ENCODE measurements around the gene MAEA. TPM values are rescaled to one million over a fixed set of nuclear protein-coding genes. Genes with fewer than 3 reads are reported as not detected.

The MAEA gene
- polyA plus RNA-seq, 1 experiment = 94.4 TPM

GRCh38 chr4:1328267-1329155, 38.8 kb downstream of the MAEA start:
- CTCF ChIA-PET = no interaction called here
- POLR2A ChIA-PET = no interaction called here

DNA sequence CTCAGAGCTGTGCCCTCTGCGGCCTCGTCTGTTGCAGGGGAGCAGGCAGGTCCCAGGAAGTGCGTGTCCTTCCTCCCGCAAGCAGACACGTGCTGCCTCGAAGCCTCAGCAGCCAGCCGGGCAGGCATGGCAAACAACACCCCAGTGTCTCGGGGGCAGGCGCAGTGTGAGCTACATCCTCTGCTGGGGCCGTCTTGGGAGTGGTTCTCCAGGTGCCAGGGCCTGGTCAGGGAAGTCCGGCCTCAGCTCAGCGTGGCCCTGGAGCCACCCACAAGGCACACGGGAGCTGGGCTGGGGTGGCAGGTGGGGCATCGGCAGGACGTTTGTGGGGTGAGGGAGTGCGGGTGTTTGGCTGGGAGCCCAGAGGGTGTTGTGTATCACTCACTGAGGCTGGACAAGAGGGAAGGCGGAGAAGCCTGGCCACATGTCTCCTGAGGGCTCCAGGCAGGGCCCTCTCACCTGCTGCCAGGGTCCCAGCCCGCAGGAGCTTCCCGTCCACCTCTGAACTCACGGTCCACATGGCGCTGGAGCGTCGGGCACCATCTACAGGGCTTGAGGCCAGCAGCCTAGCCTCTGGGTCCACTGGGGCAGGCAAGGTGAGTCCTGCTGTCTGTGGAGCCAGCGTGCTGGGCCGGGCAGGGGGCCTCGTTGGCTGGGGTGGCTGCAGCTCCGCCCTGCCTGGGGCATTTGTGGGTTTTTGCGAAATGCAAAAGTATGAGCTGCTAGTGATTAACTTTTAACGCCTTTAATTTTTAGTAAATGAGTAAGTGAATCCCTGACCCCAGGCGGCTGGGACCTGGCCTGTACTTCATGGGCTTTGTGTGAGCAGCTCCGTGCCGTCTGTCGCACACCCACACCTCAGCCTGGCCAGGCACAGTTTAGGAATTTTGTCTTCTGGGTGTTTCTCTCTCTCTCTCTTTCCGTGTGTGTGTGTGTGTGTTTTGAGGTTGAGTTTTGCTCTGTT, 40.0 kb downstream of the MAEA start:
- H3K36me3 ChIP-seq (ENCODE audit: control insufficient read depth, insufficient read depth, low read length) = peaks cover 52% of the 10 kb centered on the region
- CTCF ChIA-PET = interaction anchor here (0.7 kb wide), 1 partner anchor 26 kb away, joined by 3 read pairs; no protein-coding TSS in a partner anchor
- no peak for TF ChIP-seq CTCF (IDR thresholded peaks at IDR 0.05; ENCODE audit: insufficient read depth, low read depth, low read length)

More at GRCh38 chr4:1328267-1329155, 38.8 kb downstream of the MAEA start:
- H3K4me3 ChIP-seq (ENCODE audit: low read depth, low read length) = no peak overlapping the region
- H3K36me3 ChIP-seq (ENCODE audit: control insufficient read depth, insufficient read depth, low read length) = peaks cover 47% of the 10 kb centered on the region
- no peak for DNase-seq (ENCODE audit: low read depth)
- no peaks in the 10 kb centered on the region for H3K27me3 ChIP-seq (ENCODE audit: control insufficient read depth, insufficient read depth, low read length)
- no peak for TF ChIP-seq CTCF (IDR thresholded peaks at IDR 0.05; ENCODE audit: insufficient read depth, low read depth, low read length)

DNA sequence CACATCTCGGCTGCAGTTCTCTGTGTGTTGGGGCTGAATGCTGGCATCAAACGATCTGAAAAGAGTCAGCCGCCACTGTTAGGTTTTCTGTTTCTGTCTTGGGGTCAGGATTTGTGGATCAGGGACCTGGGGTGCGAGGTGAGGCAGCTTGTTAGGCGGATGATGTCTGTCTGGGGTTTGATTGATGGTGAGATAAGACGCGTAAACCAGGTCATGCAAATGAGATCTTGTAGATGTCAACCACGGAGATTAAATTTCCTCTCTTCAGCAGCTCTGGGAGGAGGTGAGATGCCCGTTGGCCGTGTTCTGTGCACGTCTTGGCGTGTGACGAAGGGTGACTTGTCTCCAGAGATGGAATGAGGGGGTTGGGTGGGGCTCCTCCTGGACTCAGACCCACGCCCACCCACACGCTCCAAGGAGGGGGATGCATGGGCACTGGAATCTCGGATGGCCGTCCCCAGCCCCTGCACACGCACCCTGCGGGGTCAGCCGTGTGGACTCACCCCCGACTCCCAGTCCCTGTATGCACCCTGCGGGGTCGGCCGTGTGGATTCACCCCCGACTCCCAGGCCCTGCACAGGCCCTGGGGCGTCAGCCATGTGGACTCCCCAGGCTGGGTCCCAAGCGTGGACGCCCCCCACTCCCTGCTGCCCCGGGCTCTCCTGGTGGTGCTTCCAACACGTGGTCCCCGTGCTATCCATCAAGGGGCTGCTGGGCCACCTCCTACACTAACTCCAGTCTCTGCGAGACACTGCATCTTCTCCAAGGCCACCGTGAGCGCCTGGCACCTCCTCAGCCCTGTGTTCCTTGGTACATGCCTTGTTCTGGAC, 41.3 kb downstream of the MAEA start:
- DNase-seq (ENCODE audit: low read depth) = no peak
- TF ChIP-seq CTCF (IDR thresholded peaks at IDR 0.05; ENCODE audit: insufficient read depth, low read depth, low read length) = no peak
- Histone ChIP-seq H3K36me3 (ENCODE audit: control insufficient read depth, insufficient read depth, low read length) (peaks cover 50% of the 10 kb centered on the region), H3K27me3 (ENCODE audit: control insufficient read depth, insufficient read depth, low read length) (no peaks in the 10 kb centered on the region), H3K4me3 (ENCODE audit: low read depth, low read length) (no peak overlapping the region)
- CTCF ChIA-PET = no interaction called here
- POLR2A ChIA-PET = no interaction called here

More for the DNA sequence above, 40.0 kb downstream of the MAEA start:
- Histone ChIP-seq H3K4me3 (ENCODE audit: low read depth, low read length) (no peak overlapping the region), H3K27me3 (ENCODE audit: control insufficient read depth, insufficient read depth, low read length) (no peaks in the 10 kb centered on the region)
- POLR2A ChIA-PET = no interaction called here
- DNase-seq (ENCODE audit: low read depth) = no peak

- no peak for TF ChIP-seq CTCF (IDR thresholded peaks at IDR 0.05; ENCODE audit: insufficient read depth, low read depth, low read length)
- Histone ChIP-seq H3K27me3 (ENCODE audit: control insufficient read depth, insufficient read depth, low read length) (no peaks in the 10 kb centered on the region), H3K4me3 (ENCODE audit: low read depth, low read length) (no peak overlapping the region), H3K36me3 (ENCODE audit: control insufficient read depth, insufficient read depth, low read length) (peaks cover 48% of the 10 kb centered on the region)
- DNase-seq (ENCODE audit: low read depth) = no peak
- CTCF ChIA-PET = interaction anchor here (1.2 kb wide), 1 partner anchor 25 kb away, joined by 8 read pairs; no protein-coding TSS in a partner anchor
- POLR2A ChIA-PET = no interaction called here
Measured at GRCh38 chr4:1331591-1332353, 42.1 kb downstream of the MAEA start.

All from BJ (cell line).